HG02981 (cell line): ENCODE measurements around the gene TBC1D14.

Experiments used
- ATAC-seq: cut with Tn5 transposase; IDR thresholded peaks from one replicate; pipeline ENCODE4 v1.9.1; 2021; ENCODE audit warnings: mild to moderate bottlenecking, moderate library complexity; ENCODE audit not compliant: unreplicated experiment

The TBC1D14 gene

DNA sequence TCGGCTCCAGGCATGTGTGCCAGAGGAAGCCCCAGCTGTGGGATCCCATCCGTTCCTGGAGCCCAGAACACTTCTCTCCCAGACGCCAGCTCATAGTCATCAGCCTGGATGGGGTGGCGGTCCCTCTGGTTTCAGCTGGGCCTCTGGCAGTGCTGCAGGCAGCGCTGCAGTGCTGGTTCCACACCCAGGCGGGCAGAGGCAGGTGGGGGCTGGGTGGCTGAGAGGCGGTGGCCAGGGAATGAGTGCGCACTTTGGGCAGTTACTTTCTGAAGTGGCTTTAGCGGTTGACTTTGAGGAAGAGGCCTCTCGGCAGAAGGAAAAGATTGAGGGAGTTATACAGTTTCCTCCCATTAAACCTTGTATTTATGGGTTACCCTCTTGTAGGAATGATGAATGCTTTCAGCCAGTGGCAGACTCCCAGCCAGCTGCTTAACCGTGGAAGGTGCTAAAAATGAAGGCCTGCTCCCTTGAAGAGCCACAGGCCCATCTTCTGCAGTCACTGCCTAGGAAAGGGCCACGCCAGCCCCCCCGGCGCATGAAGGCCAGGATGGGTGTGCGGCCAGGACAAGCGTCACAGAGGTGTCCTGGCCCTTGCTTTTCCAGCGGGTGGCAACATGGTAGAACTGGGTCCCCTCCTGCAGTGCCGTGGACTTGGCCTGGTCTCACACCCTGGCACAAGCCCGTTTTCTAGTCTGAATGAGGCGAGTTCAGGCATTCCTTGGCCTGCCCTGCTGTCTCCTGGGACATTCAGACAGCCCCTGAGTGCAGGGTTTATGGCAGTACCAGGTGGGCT, 143.5 kb downstream of the TBC1D14 start:
- ATAC-seq, result no peak

DNA sequence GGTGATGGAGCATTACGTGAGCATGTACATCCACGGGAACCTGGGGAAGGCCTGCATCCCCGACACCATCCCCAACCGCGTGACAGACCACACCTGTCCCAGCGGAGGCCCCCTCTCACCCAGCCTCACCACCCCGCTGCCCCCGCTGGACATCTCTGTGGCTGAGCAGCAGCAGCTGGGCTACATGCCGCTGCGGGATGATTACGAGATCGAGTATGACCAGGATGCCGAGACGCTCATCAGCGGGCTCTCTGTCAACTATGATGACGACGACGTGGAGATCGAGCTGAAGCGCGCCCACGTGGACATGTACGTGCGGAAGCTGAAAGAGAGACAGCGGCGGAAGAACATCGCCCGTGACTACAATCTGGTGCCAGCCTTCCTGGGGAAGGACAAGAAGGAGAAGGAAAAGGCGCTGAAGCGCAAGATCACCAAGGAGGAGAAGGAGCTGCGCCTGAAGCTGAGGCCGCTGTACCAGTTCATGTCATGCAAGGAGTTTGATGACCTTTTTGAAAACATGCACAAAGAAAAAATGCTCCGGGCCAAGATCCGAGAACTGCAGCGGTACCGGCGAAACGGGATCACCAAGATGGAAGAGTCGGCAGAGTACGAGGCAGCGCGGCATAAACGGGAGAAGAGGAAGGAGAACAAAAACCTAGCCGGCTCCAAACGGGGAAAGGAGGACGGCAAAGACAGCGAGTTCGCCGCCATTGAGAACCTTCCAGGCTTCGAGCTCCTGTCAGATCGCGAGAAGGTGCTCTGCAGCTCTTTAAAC, 144.7 kb downstream of the TBC1D14 start:
- no peak for ATAC-seq

DNA sequence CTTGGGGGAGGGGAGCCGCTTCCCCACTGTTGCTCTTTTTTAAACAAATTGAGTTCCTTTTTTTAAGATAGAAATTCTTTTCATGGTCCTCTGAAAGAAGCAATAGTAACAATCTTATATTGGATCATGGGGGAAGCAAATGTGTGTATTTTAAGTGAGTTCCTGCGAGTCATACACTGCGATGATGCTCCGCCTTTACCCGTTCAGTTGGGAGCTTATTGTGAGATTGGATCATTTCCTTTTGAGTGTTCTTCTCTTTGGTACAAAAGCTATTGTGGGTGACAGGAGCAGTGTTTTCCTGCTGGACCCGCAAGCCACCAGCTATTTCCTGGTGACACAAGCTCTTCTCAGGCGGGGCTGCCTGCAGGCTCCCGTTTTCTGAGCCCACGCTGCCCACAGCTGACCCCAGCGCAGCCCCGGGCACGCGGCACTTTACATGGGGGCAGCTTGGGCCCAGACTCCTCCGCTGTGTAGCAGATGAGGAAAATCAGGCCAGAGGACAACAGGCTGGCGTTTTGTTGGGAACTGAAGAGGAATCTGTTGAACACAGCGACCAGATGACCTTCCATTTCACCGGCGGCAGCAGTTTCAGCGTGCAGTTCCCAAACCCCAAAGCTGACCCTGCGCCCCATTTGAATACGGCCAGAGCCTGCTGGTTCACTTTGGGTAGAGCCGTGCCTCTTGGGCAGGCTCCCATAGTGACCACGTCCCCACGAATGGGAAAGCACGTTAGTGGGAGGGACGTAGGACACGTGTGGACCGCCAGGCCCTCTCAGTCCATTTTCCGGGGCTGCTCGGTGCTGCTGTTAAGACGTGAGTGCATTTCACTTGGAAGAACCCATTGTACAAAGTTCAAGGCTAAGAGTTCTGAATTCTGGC, 145.7 kb downstream of the TBC1D14 start:
- ATAC-seq, result no peak

- ATAC-seq, result no peak
These were observed 146.3 kb downstream of the TBC1D14 start for GRCh38 chr4:7055990-7056325.

DNA sequence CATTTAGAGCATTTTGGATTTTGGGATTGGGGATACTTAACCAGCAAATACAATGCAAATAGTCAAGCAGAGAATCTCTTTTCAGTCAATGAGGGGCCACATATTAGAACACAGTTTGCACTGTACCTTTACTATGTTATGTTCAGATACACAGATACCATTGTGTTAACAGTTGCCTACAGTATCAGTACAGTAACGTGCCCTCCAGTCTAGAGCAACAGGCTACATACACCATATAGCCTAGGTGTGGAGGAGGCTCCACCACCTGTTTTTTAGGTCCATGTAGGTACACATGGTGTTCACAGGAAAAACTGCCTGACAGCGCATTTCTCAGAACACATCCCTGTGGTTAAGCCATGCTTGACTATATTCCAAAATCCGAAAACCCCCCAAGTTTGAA, 149.2 kb downstream of the TBC1D14 start:
- peak; percentile 19 for ATAC-seq

GRCh38 chr4:7059662-7060061, 150.0 kb downstream of the TBC1D14 start:
- ATAC-seq, result no peak

GRCh38 chr4:7060346-7061150, 150.9 kb downstream of the TBC1D14 start:
- ATAC-seq, result no peak

GRCh38 chr4:7061815-7062214, 152.2 kb downstream of the TBC1D14 start:
- ATAC-seq, result no peak

- no peak for ATAC-seq
These were observed 153.2 kb downstream of the TBC1D14 start for GRCh38 chr4:7062816-7063215.

- ATAC-seq, result no peak
These were observed 153.7 kb downstream of the TBC1D14 start for GRCh38 chr4:7063362-7063761.

GRCh38 chr4:7066006-7066405, 156.4 kb downstream of the TBC1D14 start:
- ATAC-seq, result no peak

- no peak for ATAC-seq
These were observed 156.9 kb downstream of the TBC1D14 start for GRCh38 chr4:7066493-7066892.

GRCh38 chr4:7067126-7067451, 157.5 kb downstream of the TBC1D14 start:
- no peak for ATAC-seq

GRCh38 chr4:7067452-7068278, 158.0 kb downstream of the TBC1D14 start, which contains the start of gene GRPEL1:
GRPEL1 (minus strand) TSS chr4:7068064; CDS start chr4:7068032, 32 bp downstream.
- ATAC-seq, result peak; percentile 89

- peak; percentile 27 for ATAC-seq
These were observed 158.7 kb downstream of the TBC1D14 start for GRCh38 chr4:7068279-7068842.

DNA sequence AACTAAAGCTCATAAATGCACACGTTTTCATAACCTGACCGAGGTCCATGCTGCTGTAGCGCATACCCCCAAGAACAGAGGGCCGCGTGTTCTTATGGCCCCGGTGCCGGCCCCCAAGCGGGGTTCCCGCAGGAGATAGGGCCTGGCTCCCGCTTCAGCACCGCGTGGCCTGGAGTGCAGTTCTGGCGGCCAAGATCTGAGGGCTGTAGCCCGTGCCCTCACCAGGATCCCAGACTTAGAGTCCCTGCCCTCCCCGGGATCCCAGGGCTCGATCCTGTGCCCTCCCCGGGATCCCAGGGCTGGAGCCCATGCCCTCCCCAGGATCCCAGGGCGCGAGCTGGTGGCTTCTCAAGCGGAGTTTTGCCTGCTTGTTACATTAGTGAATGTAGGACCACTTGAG, 159.3 kb downstream of the TBC1D14 start:
- no peak for ATAC-seq

GRCh38 chr4:7070729-7071511, 161.3 kb downstream of the TBC1D14 start:
- ATAC-seq, result peak; percentile 32

- ATAC-seq, result no peak
These were observed 163.4 kb downstream of the TBC1D14 start for GRCh38 chr4:7073059-7073458.
